A549 (cell line): ENCODE data around the gene CRELD1. TPM values are rescaled to one million over a fixed set of nuclear protein-coding genes. Genes with fewer than 3 reads are reported as not detected.

Experiments used
- ATAC-seq, 2 experiments: fragments of 200-7000 bp in 1 of 2; fragments of >200 bp in 1 of 2; cut with Nextera tagmentation in 1 of 2; cut with Tn5 transposase in 1 of 2; 3 replicates each; pipeline versions ENCODE4 v1.8.0 to v1.9.1; 2018 to 2020; ENCODE audit warnings: mild to moderate bottlenecking in 1 of 2, moderate library complexity in 1 of 2
- CTCF ChIA-PET: fragments of 300-600 bp; sonication (Branson Sonifier 250); formaldehyde crosslinking; extraction: SDS; loops from one replicate; lab custom pipeline; 2021; ENCODE audit warnings: antibody characterized with exemption, inconsistent platforms; lab: Yijun Ruan, JAX
- POLR2A ChIA-PET: fragments of 350-600 bp; formaldehyde crosslinking; extraction: SDS; loops from one replicate; lab custom pipeline; 2021; ENCODE audit warnings: antibody characterized with exemption, inconsistent platforms; lab: Yijun Ruan, JAX
- DNase-seq, 2 experiments: peaks; one replicate each; pipeline versions ENCODE4 v3.0.0 to v3.0.0-alpha.2; 2011 to 2016; ENCODE audit warnings: low read depth in 1 of 2, low spot score in 1 of 2
- FAIRE-seq: peaks from 2 replicates; lab custom pipeline; 2011; peaks lifted over from hg19 to GRCh38; lab: Jason Lieb, UNC
- H3K27ac ChIP-seq, 2 experiments: fragments of >200 bp; sonication (Bioruptor Twin); formaldehyde crosslinking; 3 replicates each; pipeline ENCODE4 v1.5.1; 2016 to 2017
- H3K4me1 ChIP-seq: fragments of >200 bp; sonication (Bioruptor Twin); formaldehyde crosslinking; 3 replicates; pipeline ENCODE4 v1.6.1; 2016
- H3K4me2 ChIP-seq: fragments of >200 bp; sonication (Bioruptor Twin); formaldehyde crosslinking; 3 replicates; pipeline ENCODE4 v1.6.1; 2016
- H3K4me3 ChIP-seq: fragments of >200 bp; sonication (Bioruptor Twin); formaldehyde crosslinking; 3 replicates; pipeline ENCODE4 v1.5.1; 2016
- H3K9me3 ChIP-seq: fragments of >200 bp; sonication (Bioruptor Twin); formaldehyde crosslinking; 3 replicates; pipeline ENCODE4 v1.6.1; 2016
- CBX2 ChIP-seq: fragments of 200-600 bp; sonication (generic); IDR thresholded peaks from 2 replicates; pipeline ENCODE4 v1.6.1; 2016; ENCODE audit warnings: low read depth, mild to moderate bottlenecking, borderline replicate concordance
- CBX8 ChIP-seq: fragments of 200-600 bp; sonication (generic); IDR thresholded peaks from 2 replicates; pipeline ENCODE4 v1.6.1; 2016
- CEBPB ChIP-seq, 2 experiments: fragments of >200 bp in 1 of 2; sonication (Bioruptor Twin) in 1 of 2; formaldehyde crosslinking in 1 of 2; IDR thresholded peaks; 2 replicates each; pipeline ENCODE4 v1.6.1; 2012 to 2016
- CHD2 ChIP-seq: fragments of 150-350 bp; IDR thresholded peaks from 2 replicates; pipeline ENCODE4 v1.6.1; 2014; ENCODE audit warnings: low read length; ENCODE audit not compliant: partially characterized antibody
- CHD4 ChIP-seq: fragments of 200-600 bp; sonication (generic); IDR thresholded peaks from 2 replicates; pipeline ENCODE4 v1.6.1; 2016; ENCODE audit warnings: antibody characterized with exemption, mild to moderate bottlenecking, borderline replicate concordance
- EHF ChIP-seq: fragments of 250-450 bp; sonication (Bioruptor Pico); IDR thresholded peaks from 2 replicates; pipeline ENCODE4 v1.5.0; 2020; ENCODE audit warnings: mild to moderate bottlenecking
- FOSB ChIP-seq: fragments of 250-450 bp; sonication (Bioruptor Pico); IDR thresholded peaks from 2 replicates; pipeline ENCODE4 v1.5.0; 2020; ENCODE audit warnings: mild to moderate bottlenecking, moderate library complexity
- FOSL2 ChIP-seq, 2 experiments: fragments of 450-650 bp in 1 of 2; fragments of >200 bp in 1 of 2; sonication (Bioruptor Twin) in 1 of 2; formaldehyde crosslinking; IDR thresholded peaks; 2 replicates each; pipeline versions ENCODE4 v1.5.0 to v1.6.1; 2016 to 2020; ENCODE audit warnings: mild to moderate bottlenecking in 1 of 2, moderate library complexity in 1 of 2
- FOXS1 ChIP-seq: fragments of 250-450 bp; sonication (Bioruptor Pico); IDR thresholded peaks from 2 replicates; pipeline ENCODE4 v1.5.0; 2020; ENCODE audit warnings: mild to moderate bottlenecking, moderate library complexity
- JUN ChIP-seq, 2 experiments: fragments of >200 bp; sonication (Bioruptor Twin); formaldehyde crosslinking; IDR thresholded peaks; 2 replicates in 1 of 2; 3 replicates in 1 of 2; pipeline ENCODE4 v1.6.1; 2016 to 2017
- MAFK ChIP-seq: fragments of 450-650 bp; IDR thresholded peaks from 2 replicates; pipeline ENCODE4 v1.6.1; 2014; ENCODE audit not compliant: partially characterized antibody
- NPAS2 ChIP-seq: fragments of 250-450 bp; sonication (Bioruptor Pico); IDR thresholded peaks from 2 replicates; pipeline ENCODE4 v1.8.0; 2022; ENCODE audit warnings: mild to moderate bottlenecking, moderate library complexity, borderline replicate concordance
- RARB ChIP-seq: fragments of 250-450 bp; sonication (Bioruptor Pico); IDR thresholded peaks from 2 replicates; pipeline ENCODE4 v1.8.0; 2021; ENCODE audit warnings: mild to moderate bottlenecking, moderate library complexity
- SMC3 ChIP-seq: fragments of >200 bp; sonication (Bioruptor Twin); formaldehyde crosslinking; IDR thresholded peaks from 3 replicates; pipeline ENCODE4 v1.6.1; 2018; ENCODE audit warnings: inconsistent platforms
- SREBF2 ChIP-seq: fragments of 450-650 bp; IDR thresholded peaks from 2 replicates; pipeline ENCODE4 v1.6.1; 2014; ENCODE audit warnings: mild to moderate bottlenecking, moderate library complexity
- TFCP2L1 ChIP-seq: fragments of 250-450 bp; sonication (Bioruptor Pico); IDR thresholded peaks from 2 replicates; pipeline ENCODE4 v1.5.0; 2021; ENCODE audit warnings: mild to moderate bottlenecking
- TP53 ChIP-seq: fragments of 250-450 bp; sonication (Bioruptor Pico); IDR thresholded peaks from 2 replicates; pipeline ENCODE4 v1.5.0; 2021; ENCODE audit warnings: mild to moderate bottlenecking, moderate library complexity
- ZC3H11A ChIP-seq: fragments of 450-650 bp; IDR thresholded peaks from 2 replicates; pipeline ENCODE4 v1.6.1; 2014; ENCODE audit warnings: antibody characterized with exemption, mild to moderate bottlenecking
- ZNF302 ChIP-seq: fragments of 250-450 bp; sonication (Bioruptor Pico); IDR thresholded peaks from 2 replicates; pipeline ENCODE4 v1.9.0; 2021; ENCODE audit warnings: inconsistent platforms, mild to moderate bottlenecking, moderate library complexity
- WGBS: methylation state at CpG from one replicate; pipeline ENCODE4 v1.1.6; 2017; ENCODE audit errors: missing lambda C conversion rate; 5-methylcytosine and 5-hydroxymethylcytosine counted together
- polyA plus RNA-seq, 4 experiments: library from polyadenylated mRNA; depleted of rRNA in 3 of 4; stranded (reverse); fragments of >200 nt; fragmentation: RNase III in 1 of 4; extraction: RNeasy Plus Mini Kit Qiagen cat#74134 plus additional on column Dnase treatment in 1 of 4; gene quantifications; 2 replicates in 3 of 4; 3 replicates in 1 of 4; pipeline ENCODE4 v1.2.3, GENCODE V29; 2011 to 2017
- TF ChIP-seq, protein P1 (sequence below): fragments of 150-350 bp; IDR thresholded peaks from 2 replicates; pipeline ENCODE4 v1.6.1; 2014; ENCODE audit warnings: low read depth, mild to moderate bottlenecking, low read length
- TF ChIP-seq, protein P2 (sequence below): fragments of >200 bp; sonication (Bioruptor Twin); formaldehyde crosslinking; IDR thresholded peaks from 2 replicates; pipeline ENCODE4 v1.6.1; 2016
- TF ChIP-seq, protein P3 (sequence below): IDR thresholded peaks from 2 replicates; pipeline ENCODE4 v1.6.1; 2012
- TF ChIP-seq, protein P4 (sequence below): fragments of 200-600 bp; sonication (generic); IDR thresholded peaks from 2 replicates; pipeline ENCODE4 v1.6.1; 2016; ENCODE audit warnings: antibody characterized with exemption, mild to moderate bottlenecking, moderate library complexity
- TF ChIP-seq, protein P5 (sequence below): fragments of >200 bp; sonication (Bioruptor Twin); formaldehyde crosslinking; IDR thresholded peaks from 3 replicates; pipeline ENCODE4 v1.5.1; 2016
- TF ChIP-seq, protein P6 (sequence below): fragments of 250-450 bp; sonication (Bioruptor Pico); IDR thresholded peaks from 2 replicates; pipeline ENCODE4 v1.5.0; 2020; ENCODE audit warnings: low read depth, mild to moderate bottlenecking, moderate library complexity

Gene CRELD1
- polyA plus RNA-seq, 2 of the 4 experiments (the other 2 are of a cell fraction), result 11.1 to 13.9 TPM

DNA sequence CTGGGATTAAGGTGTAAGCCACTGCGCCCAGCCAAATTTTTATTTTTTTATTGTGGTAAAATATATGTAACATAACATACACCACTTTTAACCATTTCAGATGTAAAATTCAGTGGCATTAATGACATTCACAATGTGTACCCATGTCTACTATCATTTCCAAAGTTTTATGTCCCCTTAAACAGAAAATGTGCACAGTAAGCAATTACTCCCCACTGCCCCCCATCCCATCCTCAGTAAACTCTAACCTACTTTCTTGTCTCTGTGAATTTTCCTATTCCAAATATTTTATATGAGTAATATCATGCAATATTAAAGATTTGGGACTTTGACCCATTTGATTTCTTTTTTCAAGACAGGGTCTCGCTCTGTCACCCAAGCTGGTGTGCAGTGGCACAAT lies 33.2 kb downstream of the CRELD1 start:
- POLR2A ChIA-PET, result interaction anchor here (0.5 kb wide), 2 partner anchors 38 to 120 kb away, joined by 3 read pairs; no protein-coding TSS in a partner anchor
- peak; percentile 77 for TF ChIP-seq MAFK
- no peak for TF ChIP-seq EHF (CRISPR knock-in tag)
- TF ChIP-seq SREBF2, result no peak
- no peak for TF ChIP-seq NPAS2 (CRISPR knock-in tag)
- no peak for TF ChIP-seq CEBPB (IDR thresholded peaks at IDR 0.05)
- no peak for TF ChIP-seq ZC3H11A
- TF ChIP-seq JUN (IDR thresholded peaks at IDR 0.05), result no peak
- H3K4me2 ChIP-seq, result no peak overlapping the region
- CTCF ChIA-PET, result interaction anchor here (0.7 to 6.1 kb wide), 5 partner anchors 9 to 20 kb away, joined by 3 to 34 read pairs (median 3); partner anchors contain the start of gene PRRT3
- H3K27ac ChIP-seq, result no peak overlapping the region
- H3K9me3 ChIP-seq, result no peaks in the 10 kb centered on the region
- ATAC-seq (no peak), FAIRE-seq (no peak), DNase-seq (no peak)
- 94% methylated on average over 2 of the region's 2 CpGs for WGBS
- H3K4me3 ChIP-seq, result no peak overlapping the region
- H3K4me1 ChIP-seq, result peaks cover 29% of the 10 kb centered on the region

DNA sequence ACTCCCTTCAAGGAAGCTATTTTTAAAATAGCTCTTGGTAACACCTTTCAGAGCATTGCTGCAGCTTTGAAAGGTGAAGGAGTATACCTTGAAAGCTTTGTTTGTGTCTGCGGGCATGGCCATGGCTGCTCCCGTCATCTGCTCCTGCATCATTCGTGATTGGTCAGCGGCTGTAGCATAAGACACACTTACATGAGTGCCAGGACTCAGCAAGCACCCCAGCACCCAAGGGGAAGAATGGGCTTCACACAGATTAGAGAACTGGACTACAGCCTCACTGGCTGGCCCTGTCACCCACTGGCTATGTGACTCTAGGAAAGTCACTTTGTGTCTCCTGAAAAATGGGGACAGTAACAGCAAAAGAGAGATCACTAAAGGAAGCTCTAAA lies 36.0 kb downstream of the CRELD1 start:
- Histone ChIP-seq H3K27ac (peak overlapping the region; percentile 62 to 72), H3K4me3 (0 out of 3 replicates have a peak overlapping the region, but pooled peaks have one; percentile 4), H3K4me1 (peaks cover 33% of the 10 kb centered on the region), H3K4me2 (peak overlapping the region; percentile 77), H3K9me3 (no peaks in the 10 kb centered on the region)
- FAIRE-seq (no peak), ATAC-seq (peak; percentile 13 to 38; a peak in 3 of 6 replicates)
- 91% methylated on average over 4 of the region's 4 CpGs for WGBS
- POLR2A ChIA-PET, result interaction anchor here (1.1 kb wide), 1 partner anchor 10 kb away, joined by 3 read pairs; no protein-coding TSS in a partner anchor
- TF ChIP-seq SMC3 (no peak), CHD4 (no peak), TP53 (CRISPR knock-in tag) (no peak), FOXS1 (CRISPR knock-in tag) (no peak), FOSB (no peak), CBX2 (no peak), RARB (no peak), ZNF302 (CRISPR knock-in tag) (no peak), FOSL2 (IDR thresholded peaks at IDR 0.05) (no peak), FOSL2 (CRISPR knock-in tag; IDR thresholded peaks at IDR 0.05) (no peak), CBX8 (no peak), TFCP2L1 (CRISPR knock-in tag) (no peak), CHD2 (no peak), NPAS2 (CRISPR knock-in tag) (no peak)
- TF ChIP-seq, protein P1, sequence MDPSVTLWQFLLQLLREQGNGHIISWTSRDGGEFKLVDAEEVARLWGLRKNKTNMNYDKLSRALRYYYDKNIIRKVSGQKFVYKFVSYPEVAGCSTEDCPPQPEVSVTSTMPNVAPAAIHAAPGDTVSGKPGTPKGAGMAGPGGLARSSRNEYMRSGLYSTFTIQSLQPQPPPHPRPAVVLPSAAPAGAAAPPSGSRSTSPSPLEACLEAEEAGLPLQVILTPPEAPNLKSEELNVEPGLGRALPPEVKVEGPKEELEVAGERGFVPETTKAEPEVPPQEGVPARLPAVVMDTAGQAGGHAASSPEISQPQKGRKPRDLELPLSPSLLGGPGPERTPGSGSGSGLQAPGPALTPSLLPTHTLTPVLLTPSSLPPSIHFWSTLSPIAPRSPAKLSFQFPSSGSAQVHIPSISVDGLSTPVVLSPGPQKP, result no peak
- TF ChIP-seq, protein P2, sequence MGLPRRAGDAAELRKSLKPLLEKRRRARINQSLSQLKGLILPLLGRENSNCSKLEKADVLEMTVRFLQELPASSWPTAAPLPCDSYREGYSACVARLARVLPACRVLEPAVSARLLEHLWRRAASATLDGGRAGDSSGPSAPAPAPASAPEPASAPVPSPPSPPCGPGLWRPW, result no peak
- TF ChIP-seq, protein P3, sequence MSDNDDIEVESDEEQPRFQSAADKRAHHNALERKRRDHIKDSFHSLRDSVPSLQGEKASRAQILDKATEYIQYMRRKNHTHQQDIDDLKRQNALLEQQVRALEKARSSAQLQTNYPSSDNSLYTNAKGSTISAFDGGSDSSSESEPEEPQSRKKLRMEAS, result no peak
- TF ChIP-seq, protein P4, sequence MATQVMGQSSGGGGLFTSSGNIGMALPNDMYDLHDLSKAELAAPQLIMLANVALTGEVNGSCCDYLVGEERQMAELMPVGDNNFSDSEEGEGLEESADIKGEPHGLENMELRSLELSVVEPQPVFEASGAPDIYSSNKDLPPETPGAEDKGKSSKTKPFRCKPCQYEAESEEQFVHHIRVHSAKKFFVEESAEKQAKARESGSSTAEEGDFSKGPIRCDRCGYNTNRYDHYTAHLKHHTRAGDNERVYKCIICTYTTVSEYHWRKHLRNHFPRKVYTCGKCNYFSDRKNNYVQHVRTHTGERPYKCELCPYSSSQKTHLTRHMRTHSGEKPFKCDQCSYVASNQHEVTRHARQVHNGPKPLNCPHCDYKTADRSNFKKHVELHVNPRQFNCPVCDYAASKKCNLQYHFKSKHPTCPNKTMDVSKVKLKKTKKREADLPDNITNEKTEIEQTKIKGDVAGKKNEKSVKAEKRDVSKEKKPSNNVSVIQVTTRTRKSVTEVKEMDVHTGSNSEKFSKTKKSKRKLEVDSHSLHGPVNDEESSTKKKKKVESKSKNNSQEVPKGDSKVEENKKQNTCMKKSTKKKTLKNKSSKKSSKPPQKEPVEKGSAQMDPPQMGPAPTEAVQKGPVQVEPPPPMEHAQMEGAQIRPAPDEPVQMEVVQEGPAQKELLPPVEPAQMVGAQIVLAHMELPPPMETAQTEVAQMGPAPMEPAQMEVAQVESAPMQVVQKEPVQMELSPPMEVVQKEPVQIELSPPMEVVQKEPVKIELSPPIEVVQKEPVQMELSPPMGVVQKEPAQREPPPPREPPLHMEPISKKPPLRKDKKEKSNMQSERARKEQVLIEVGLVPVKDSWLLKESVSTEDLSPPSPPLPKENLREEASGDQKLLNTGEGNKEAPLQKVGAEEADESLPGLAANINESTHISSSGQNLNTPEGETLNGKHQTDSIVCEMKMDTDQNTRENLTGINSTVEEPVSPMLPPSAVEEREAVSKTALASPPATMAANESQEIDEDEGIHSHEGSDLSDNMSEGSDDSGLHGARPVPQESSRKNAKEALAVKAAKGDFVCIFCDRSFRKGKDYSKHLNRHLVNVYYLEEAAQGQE, result no peak
- TF ChIP-seq, protein P5, sequence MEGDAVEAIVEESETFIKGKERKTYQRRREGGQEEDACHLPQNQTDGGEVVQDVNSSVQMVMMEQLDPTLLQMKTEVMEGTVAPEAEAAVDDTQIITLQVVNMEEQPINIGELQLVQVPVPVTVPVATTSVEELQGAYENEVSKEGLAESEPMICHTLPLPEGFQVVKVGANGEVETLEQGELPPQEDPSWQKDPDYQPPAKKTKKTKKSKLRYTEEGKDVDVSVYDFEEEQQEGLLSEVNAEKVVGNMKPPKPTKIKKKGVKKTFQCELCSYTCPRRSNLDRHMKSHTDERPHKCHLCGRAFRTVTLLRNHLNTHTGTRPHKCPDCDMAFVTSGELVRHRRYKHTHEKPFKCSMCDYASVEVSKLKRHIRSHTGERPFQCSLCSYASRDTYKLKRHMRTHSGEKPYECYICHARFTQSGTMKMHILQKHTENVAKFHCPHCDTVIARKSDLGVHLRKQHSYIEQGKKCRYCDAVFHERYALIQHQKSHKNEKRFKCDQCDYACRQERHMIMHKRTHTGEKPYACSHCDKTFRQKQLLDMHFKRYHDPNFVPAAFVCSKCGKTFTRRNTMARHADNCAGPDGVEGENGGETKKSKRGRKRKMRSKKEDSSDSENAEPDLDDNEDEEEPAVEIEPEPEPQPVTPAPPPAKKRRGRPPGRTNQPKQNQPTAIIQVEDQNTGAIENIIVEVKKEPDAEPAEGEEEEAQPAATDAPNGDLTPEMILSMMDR, result no peak
- TF ChIP-seq, protein P6, sequence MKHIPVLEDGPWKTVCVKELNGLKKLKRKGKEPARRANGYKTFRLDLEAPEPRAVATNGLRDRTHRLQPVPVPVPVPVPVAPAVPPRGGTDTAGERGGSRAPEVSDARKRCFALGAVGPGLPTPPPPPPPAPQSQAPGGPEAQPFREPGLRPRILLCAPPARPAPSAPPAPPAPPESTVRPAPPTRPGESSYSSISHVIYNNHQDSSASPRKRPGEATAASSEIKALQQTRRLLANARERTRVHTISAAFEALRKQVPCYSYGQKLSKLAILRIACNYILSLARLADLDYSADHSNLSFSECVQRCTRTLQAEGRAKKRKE (CRISPR knock-in tag), result no peak
- TF ChIP-seq, all 56 proteins: peak for 0
- CTCF ChIA-PET, result interaction anchor here (0.6 to 6.1 kb wide), 5 partner anchors 10 to 173 kb away, joined by 3 to 34 read pairs (median 4); no protein-coding TSS in a partner anchor
- no peak for DNase-seq
